Smooth muscle cell (in vitro differentiated cells): Measurements from ENCODE around the gene PCP4L1. TPM values are rescaled to one million over a fixed set of nuclear protein-coding genes. Genes with fewer than 3 reads are reported as not detected.
"Not testable (repeated sequence)": the region's sequence is repeated elsewhere in the genome, so short reads cannot be mapped to it uniquely, and the experiment has no call there.

Source experiments
- DNase-seq: peaks from one replicate; lab custom pipeline; 2025; ENCODE audit not compliant: unreplicated experiment; lab: John Stamatoyannopoulos, UW
- H2AFZ ChIP-seq: fragments of 200-600 bp; sonication (generic); 2 replicates; pipeline ENCODE4 v1.6.0; 2016; ENCODE audit warnings: antibody characterized with exemption, low read depth, mild to moderate bottlenecking
- H3F3A ChIP-seq: fragments of 200-600 bp; sonication (generic); 2 replicates; pipeline ENCODE4 v1.6.0; 2017; ENCODE audit warnings: antibody characterized with exemption, low read depth
- H3K27ac ChIP-seq: fragments of 200-600 bp; sonication (generic); 2 replicates; pipeline ENCODE4 v1.5.1; 2016; ENCODE audit warnings: low read depth, mild to moderate bottlenecking
- H3K27me3 ChIP-seq: fragments of 200-600 bp; sonication (generic); 2 replicates; pipeline ENCODE4 v1.6.1; 2016; ENCODE audit warnings: low read depth, mild to moderate bottlenecking
- H3K36me3 ChIP-seq: fragments of 200-600 bp; sonication (generic); 2 replicates; pipeline ENCODE4 v1.5.1; 2016; ENCODE audit warnings: low read depth
- H3K4me1 ChIP-seq: fragments of 200-600 bp; sonication (generic); 2 replicates; pipeline ENCODE4 v1.5.1; 2016; ENCODE audit warnings: low read depth
- H3K4me2 ChIP-seq: fragments of 200-600 bp; sonication (generic); 2 replicates; pipeline ENCODE4 v1.6.0; 2016; ENCODE audit warnings: mild to moderate bottlenecking
- H3K4me3 ChIP-seq: fragments of 200-600 bp; sonication (generic); 2 replicates; pipeline ENCODE4 v1.5.1; 2016; ENCODE audit warnings: mild to moderate bottlenecking
- H3K79me2 ChIP-seq: fragments of 200-600 bp; sonication (generic); 2 replicates; pipeline ENCODE4 v1.6.0; 2016; ENCODE audit warnings: low read depth, mild to moderate bottlenecking
- H3K9ac ChIP-seq: fragments of 200-600 bp; sonication (generic); 2 replicates; pipeline ENCODE4 v1.6.0; 2016; ENCODE audit warnings: low read depth
- H3K9me3 ChIP-seq: fragments of 200-600 bp; sonication (generic); replicated peaks from 2 replicates; pipeline ENCODE4 v1.5.1; 2016; ENCODE audit warnings: low read depth
- H4K20me1 ChIP-seq: fragments of 200-600 bp; sonication (generic); 2 replicates; pipeline ENCODE4 v1.6.0; 2016; ENCODE audit warnings: low read depth
- WGBS: methylation state at CpG from one replicate; pipeline ENCODE4 v1.1.7; 2016; ENCODE audit warnings: low lambda C conversion rate; 5-methylcytosine and 5-hydroxymethylcytosine counted together
- polyA plus RNA-seq: library from polyadenylated mRNA; unstranded; fragments of >200 nt; fragmentation: Nextera tagmentation; extraction: Ambion mirVana; gene quantifications from 2 replicates; pipeline ENCODE4 v1.2.1, GENCODE V29; 2016
- total RNA-seq: library from RNA; depleted of rRNA; stranded (reverse); fragments of >200 nt; gene quantifications from 2 replicates; pipeline ENCODE4 v1.2.3, GENCODE V29; 2014
- TF ChIP-seq, protein P1 (sequence below): fragments of 200-600 bp; sonication (generic); IDR thresholded peaks from 2 replicates; pipeline ENCODE4 v1.5.1; 2017; ENCODE audit warnings: borderline replicate concordance, mild to moderate bottlenecking, antibody characterized with exemption; ENCODE audit not compliant: insufficient read depth, poor library complexity, severe bottlenecking

The PCP4L1 gene
- total and polyA plus RNA-seq, 2 experiments from 2014 or later = 0.13 TPM; not detected in 1

DNA sequence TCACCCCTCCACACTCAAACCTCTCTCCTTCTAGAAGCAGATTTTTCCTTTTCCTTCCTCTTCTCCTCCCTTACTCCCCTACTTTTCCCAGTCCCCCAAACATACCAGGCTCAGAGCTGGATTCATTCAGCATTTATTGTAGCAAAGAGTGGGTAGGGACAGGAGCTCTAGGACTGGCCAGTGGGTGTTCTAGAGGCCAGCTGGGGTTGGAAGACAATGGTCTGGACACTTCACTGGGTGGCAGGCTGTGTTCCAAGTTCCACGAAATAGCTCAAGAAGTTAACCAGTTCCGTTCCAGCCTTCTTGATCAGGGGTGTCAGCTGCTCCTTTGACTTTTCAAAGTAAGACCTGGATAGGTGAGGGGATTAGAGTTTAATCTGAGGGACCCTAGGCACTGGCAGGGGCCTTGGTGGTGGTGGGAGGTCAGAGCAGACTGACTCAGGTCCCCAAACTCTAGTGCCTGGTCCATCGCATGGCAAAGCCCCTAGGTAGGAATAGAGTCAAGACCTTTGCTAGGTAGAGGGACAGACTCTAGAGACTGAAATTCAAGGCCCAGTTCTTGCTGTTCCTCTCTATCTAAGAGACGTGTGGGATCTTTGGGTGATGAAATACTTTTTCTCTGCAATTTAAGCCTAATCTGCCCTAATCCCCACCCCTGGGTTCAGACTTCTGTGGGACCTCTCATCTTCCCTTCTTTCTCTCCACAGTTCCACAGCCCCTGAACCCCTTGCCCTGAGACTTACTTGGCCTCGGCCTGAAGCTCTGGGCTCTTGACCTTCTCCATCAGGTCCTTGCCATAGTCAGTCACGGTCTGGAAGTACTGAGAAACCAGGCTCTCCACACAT is 36.1 kb upstream of the PCP4L1 start:
- H3K4me2 ChIP-seq = no peak overlapping the region

GRCh38 chr1:161223805-161224694 is 34.5 kb upstream of the PCP4L1 start:
- no peaks in the 10 kb centered on the region for H4K20me1 ChIP-seq
- H3K27me3 ChIP-seq = no peaks in the 10 kb centered on the region
- H3F3A ChIP-seq = no peaks in the 10 kb centered on the region
- no peak overlapping the region for H3K27ac ChIP-seq
- no peak overlapping the region for H2AFZ ChIP-seq
- H3K36me3 ChIP-seq = no peaks in the 10 kb centered on the region
- TF ChIP-seq, protein P1, sequence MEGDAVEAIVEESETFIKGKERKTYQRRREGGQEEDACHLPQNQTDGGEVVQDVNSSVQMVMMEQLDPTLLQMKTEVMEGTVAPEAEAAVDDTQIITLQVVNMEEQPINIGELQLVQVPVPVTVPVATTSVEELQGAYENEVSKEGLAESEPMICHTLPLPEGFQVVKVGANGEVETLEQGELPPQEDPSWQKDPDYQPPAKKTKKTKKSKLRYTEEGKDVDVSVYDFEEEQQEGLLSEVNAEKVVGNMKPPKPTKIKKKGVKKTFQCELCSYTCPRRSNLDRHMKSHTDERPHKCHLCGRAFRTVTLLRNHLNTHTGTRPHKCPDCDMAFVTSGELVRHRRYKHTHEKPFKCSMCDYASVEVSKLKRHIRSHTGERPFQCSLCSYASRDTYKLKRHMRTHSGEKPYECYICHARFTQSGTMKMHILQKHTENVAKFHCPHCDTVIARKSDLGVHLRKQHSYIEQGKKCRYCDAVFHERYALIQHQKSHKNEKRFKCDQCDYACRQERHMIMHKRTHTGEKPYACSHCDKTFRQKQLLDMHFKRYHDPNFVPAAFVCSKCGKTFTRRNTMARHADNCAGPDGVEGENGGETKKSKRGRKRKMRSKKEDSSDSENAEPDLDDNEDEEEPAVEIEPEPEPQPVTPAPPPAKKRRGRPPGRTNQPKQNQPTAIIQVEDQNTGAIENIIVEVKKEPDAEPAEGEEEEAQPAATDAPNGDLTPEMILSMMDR = no peak
- no peaks in the 10 kb centered on the region for H3K4me1 ChIP-seq
- no peaks in the 10 kb centered on the region for H3K9me3 ChIP-seq
- H3K79me2 ChIP-seq = no peaks in the 10 kb centered on the region
- no peak overlapping the region for H3K4me2 ChIP-seq
- WGBS = 92% methylated on average over 7 of the region's 7 CpGs
- H3K9ac ChIP-seq = no peak overlapping the region
- DNase-seq = no peak
- H3K4me3 ChIP-seq = no peak overlapping the region

More for the DNA sequence above, 36.1 kb upstream of the PCP4L1 start:
- Histone ChIP-seq H3K9ac (no peak overlapping the region), H3K36me3 (no peaks in the 10 kb centered on the region), H3K4me1 (peaks cover 2% of the 10 kb centered on the region), H4K20me1 (no peaks in the 10 kb centered on the region), H3K27ac (no peak overlapping the region), H3F3A (no peaks in the 10 kb centered on the region), H3K79me2 (no peaks in the 10 kb centered on the region), H3K9me3 (no peaks in the 10 kb centered on the region), H3K27me3 (no peaks in the 10 kb centered on the region), H2AFZ (no peak overlapping the region), H3K4me3 (no peak overlapping the region)
- TF ChIP-seq, protein P1 = no peak
- no peak for DNase-seq
- WGBS = 92% methylated on average over 6 of the region's 6 CpGs

DNA sequence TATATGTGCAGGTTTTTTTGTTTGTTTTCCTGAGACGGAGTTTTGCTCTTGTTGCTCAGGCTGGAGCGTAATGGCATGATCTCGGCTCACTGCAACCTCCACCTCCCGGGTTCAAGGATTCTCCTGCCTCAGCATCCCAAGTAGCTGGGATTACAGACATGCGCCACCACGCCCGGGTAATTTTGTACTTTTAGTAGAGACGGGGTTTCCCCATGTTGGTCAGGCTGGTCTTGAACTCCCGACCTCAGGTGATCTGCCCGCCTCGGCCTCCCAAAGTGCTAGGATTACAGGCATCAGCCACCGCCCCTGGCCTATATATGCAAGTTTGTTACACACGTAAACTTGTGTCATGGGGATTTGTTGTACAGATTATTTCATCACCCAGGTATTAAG is 33.9 kb upstream of the PCP4L1 start:
- WGBS = 99% methylated on average over 13 of the region's 13 CpGs
- not testable (repeated sequence) for H3K4me2 ChIP-seq, H4K20me1 ChIP-seq, H3K79me2 ChIP-seq, H3K36me3 ChIP-seq, H3K9me3 ChIP-seq, H3K4me3 ChIP-seq, H3F3A ChIP-seq, DNase-seq, H2AFZ ChIP-seq, H3K27me3 ChIP-seq, H3K27ac ChIP-seq, H3K4me1 ChIP-seq, H3K9ac ChIP-seq

- peak overlapping the region; percentile 46 for H3K4me2 ChIP-seq
- no peaks in the 10 kb centered on the region for H3K4me1 ChIP-seq
- no peaks in the 10 kb centered on the region for H4K20me1 ChIP-seq
- H3K4me3 ChIP-seq = no peak overlapping the region
- no peaks in the 10 kb centered on the region for H3K79me2 ChIP-seq
- no peak overlapping the region for H3K9ac ChIP-seq
- H3K27me3 ChIP-seq = no peaks in the 10 kb centered on the region
- DNase-seq = no peak
- H3K9me3 ChIP-seq = no peaks in the 10 kb centered on the region
- no peaks in the 10 kb centered on the region for H3F3A ChIP-seq
- 75% methylated on average over 7 of the region's 7 CpGs for WGBS
- TF ChIP-seq, protein P1 = no peak
- no peaks in the 10 kb centered on the region for H3K36me3 ChIP-seq
- no peak overlapping the region for H3K27ac ChIP-seq
- H2AFZ ChIP-seq = peak overlapping the region; percentile 87
Measured at GRCh38 chr1:161225178-161225533, 33.4 kb upstream of the PCP4L1 start.
